GM23248 (cell line): ENCODE data around the gene MAML2.

ENCODE experiments used
- EZH2 ChIP-seq: fragments of 200-600 bp; sonication (generic); IDR thresholded peaks from 2 replicates; pipeline ENCODE4 v1.6.1; 2018; ENCODE audit warnings: antibody characterized with exemption, mild to moderate bottlenecking; ENCODE audit not compliant: insufficient read depth, poor library complexity, severe bottlenecking
- EZH2phosphoT487 ChIP-seq: fragments of 200-600 bp; sonication (generic); IDR thresholded peaks from 2 replicates; pipeline ENCODE4 v1.6.1; 2018; ENCODE audit warnings: antibody characterized with exemption, moderate library complexity, mild to moderate bottlenecking, low read depth; ENCODE audit not compliant: insufficient read depth

GRCh38 chr11:95984072-95984471 is 358.9 kb downstream of the MAML2 start:
- no peak for TF ChIP-seq EZH2phosphoT487
- no peak for TF ChIP-seq EZH2
